ENCODE measurements around the gene PODXL2. TPM values are rescaled to one million over a fixed set of nuclear protein-coding genes. Genes with fewer than 3 reads are reported as not detected.
"Not testable (repeated sequence)": the region's sequence is repeated elsewhere in the genome, so short reads cannot be mapped to it uniquely, and the experiment has no call there.

Gene PODXL2
- total RNA-seq, 1 donor, result 0.86 TPM

- DNase-seq (ENCODE audit: low read depth), result no peak
- TF ChIP-seq CTCF (IDR thresholded peaks at IDR 0.05; ENCODE audit: insufficient read depth, low read depth, low read length), result no peak
- H3K4me3 ChIP-seq (ENCODE audit: low read depth, low read length), result no peak overlapping the region
Observed at GRCh38 chr3:127700406-127700805, 71.4 kb downstream of the PODXL2 start.

GRCh38 chr3:127701280-127701911 lies 72.4 kb downstream of the PODXL2 start:
- TF ChIP-seq CTCF (IDR thresholded peaks at IDR 0.05; ENCODE audit: insufficient read depth, low read depth, low read length), result no peak
- no peak for DNase-seq (ENCODE audit: low read depth)
- H3K4me3 ChIP-seq (ENCODE audit: low read depth, low read length), result no peak overlapping the region

GRCh38 chr3:127702151-127702578 lies 73.2 kb downstream of the PODXL2 start:
- TF ChIP-seq CTCF (IDR thresholded peaks at IDR 0.05; ENCODE audit: insufficient read depth, low read depth, low read length), result no peak
- H3K4me3 ChIP-seq (ENCODE audit: low read depth, low read length), result no peak overlapping the region
- DNase-seq (ENCODE audit: low read depth), result no peak

DNA sequence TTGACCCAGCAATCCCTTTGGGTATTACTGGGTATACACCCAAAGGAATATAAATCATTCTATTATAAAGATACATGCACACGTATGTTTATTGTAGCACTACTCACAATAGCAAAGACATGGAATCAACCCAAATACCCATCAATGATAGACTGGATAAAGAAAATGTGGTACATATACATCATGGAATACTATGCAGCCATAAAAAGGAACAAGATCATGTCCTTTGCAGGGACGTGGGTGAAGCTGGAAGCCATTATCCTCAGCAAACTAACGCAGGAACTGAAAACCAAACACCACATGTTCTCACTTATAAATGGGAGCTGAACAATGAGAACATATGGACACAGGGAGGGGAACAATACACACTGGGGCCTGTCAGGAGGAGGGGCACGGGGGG lies 75.9 kb downstream of the PODXL2 start:
- not testable (repeated sequence) for DNase-seq (ENCODE audit: low read depth); H3K4me3 ChIP-seq (ENCODE audit: low read depth, low read length)

DNA sequence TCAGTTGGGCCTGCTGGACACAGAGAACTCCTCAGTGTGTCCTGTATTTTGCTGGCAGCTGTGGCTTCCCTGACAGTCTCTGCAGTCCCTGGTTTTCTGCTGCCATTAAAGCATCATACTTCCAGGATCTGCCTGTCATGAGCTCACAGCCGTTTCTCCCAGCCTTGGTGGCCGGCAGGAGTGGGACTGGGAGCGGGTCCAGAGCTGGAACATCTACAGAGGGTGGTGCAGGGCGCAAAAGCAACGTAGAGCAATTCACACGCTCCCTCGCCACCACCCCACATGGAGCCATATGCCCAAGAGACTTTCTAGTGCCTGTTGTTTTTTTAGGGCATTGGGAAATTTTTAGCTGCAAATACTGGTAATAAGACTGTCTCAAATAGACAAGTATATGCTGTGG lies 77.3 kb downstream of the PODXL2 start:
- no peak for DNase-seq (ENCODE audit: low read depth)
- TF ChIP-seq CTCF (IDR thresholded peaks at IDR 0.05; ENCODE audit: insufficient read depth, low read depth, low read length), result no peak
- H3K4me3 ChIP-seq (ENCODE audit: low read depth, low read length), result no peak overlapping the region

DNA sequence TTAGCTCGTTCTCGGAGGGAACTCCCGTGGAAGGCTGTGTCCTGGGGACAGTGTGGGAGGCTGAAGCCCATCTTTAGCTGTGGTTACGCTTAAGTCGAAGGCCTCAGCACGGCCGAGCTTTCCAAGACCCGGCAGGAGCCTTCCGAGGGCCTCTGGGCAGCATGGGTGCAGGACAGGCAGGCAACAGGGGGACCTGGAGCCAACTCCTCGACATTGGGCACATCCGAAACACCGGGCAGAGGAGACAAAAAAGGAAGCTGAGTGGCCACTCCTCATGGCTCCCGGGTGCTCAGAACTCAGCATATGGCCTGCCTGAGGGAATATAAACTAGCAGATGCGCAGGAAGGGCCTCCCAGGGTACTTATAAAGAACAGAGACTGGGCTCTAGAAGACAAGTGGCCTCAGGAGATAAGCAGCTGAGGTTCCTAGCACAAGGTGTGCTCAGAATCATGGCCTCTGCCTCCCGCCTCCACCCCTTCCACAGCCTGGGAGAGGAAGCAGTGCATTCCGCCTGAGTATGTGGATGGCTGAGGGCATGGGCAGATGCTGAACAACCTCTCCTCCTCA lies 77.9 kb downstream of the PODXL2 start:
- DNase-seq (ENCODE audit: low read depth), result no peak
- TF ChIP-seq CTCF (IDR thresholded peaks at IDR 0.05; ENCODE audit: insufficient read depth, low read depth, low read length), result no peak
- H3K4me3 ChIP-seq (ENCODE audit: low read depth, low read length), result no peak overlapping the region

DNA sequence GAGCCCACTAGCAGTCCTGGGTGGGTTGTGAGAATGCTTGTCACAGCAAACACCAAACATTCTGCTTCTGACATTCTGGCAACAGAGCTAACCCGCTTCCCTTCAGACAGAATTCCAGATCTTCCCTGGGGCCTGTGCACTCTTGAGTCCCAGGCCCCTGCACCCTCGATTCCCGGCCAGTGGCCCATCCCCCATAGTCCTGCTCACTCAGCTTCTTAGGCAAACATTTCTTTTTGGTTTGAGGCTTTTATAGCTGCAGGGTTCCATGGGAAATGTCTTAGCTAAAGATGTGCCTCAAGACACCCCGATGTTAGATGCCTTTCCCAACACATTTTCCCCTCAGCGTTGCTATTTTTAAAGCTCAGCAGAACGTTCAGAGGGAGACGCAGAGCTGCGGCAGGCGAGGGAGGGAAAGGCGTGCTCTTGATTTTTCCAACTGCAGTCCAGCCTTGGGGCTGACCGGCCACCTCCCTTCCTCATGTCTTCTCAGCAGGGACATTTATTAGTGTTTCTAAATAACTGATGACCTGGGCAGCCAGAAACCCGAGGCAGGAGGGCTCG lies 78.9 kb downstream of the PODXL2 start:
- TF ChIP-seq CTCF (IDR thresholded peaks at IDR 0.05; ENCODE audit: insufficient read depth, low read depth, low read length), result no peak
- DNase-seq (ENCODE audit: low read depth), result no peak
- no peak overlapping the region for H3K4me3 ChIP-seq (ENCODE audit: low read depth, low read length)

Measured in fibroblast of villous mesenchyme (primary cell).